Immature natural killer cell (primary cell): Measurements from ENCODE around the gene HOXA5. TPM values are rescaled to one million over a fixed set of nuclear protein-coding genes. Genes with fewer than 3 reads are reported as not detected.

ENCODE experiments used
- DNase-seq, 3 donors: peaks; one replicate each; pipeline ENCODE4 v3.0.0; 2022; ENCODE audit warnings: mixed read lengths in 1 of 3
- H3K27ac Mint-ChIP-seq, 6 donors: one replicate each; pipeline ENCODE4 v1.8.0; 2020; ENCODE audit warnings: mixed read lengths in 6 of 6, mild to moderate bottlenecking in 5 of 6, inconsistent platforms in 4 of 6, moderate library complexity in 3 of 6
- H3K27me3 Mint-ChIP-seq, 3 donors: one replicate each; pipeline ENCODE4 v1.8.0; 2020 to 2021; ENCODE audit warnings: low read depth in 3 of 3, mild to moderate bottlenecking in 3 of 3, mixed read lengths in 3 of 3, moderate library complexity in 3 of 3, inconsistent platforms in 1 of 3
- H3K36me3 Mint-ChIP-seq, 3 donors: one replicate each; pipeline ENCODE4 v1.8.0; 2020; ENCODE audit warnings: mixed read lengths in 3 of 3, inconsistent platforms in 2 of 3, mild to moderate bottlenecking in 2 of 3
- H3K4me1 Mint-ChIP-seq, 2 donors: one replicate each; pipeline ENCODE4 v1.8.0; 2020; ENCODE audit warnings: inconsistent platforms in 2 of 2, mild to moderate bottlenecking in 2 of 2, mixed read lengths in 2 of 2, moderate library complexity in 1 of 2
- H3K4me3 Mint-ChIP-seq, 5 donors: one replicate each; pipeline ENCODE4 v1.8.0; 2020; ENCODE audit warnings: mild to moderate bottlenecking in 5 of 5, mixed read lengths in 5 of 5, inconsistent platforms in 3 of 5, moderate library complexity in 3 of 5
- H3K9me3 Mint-ChIP-seq, 6 donors: one replicate each; pipeline ENCODE4 v1.8.0; 2020; ENCODE audit warnings: mild to moderate bottlenecking in 6 of 6, mixed read lengths in 6 of 6, inconsistent platforms in 4 of 6, moderate library complexity in 3 of 6
- polyA plus RNA-seq, 3 donors: library from polyadenylated mRNA; unstranded; fragments of 300-500 nt; fragmentation: Illumina TruSeq; gene quantifications; one replicate each; pipeline ENCODE4 v1.2.3, GENCODE V29; 2021

HOXA5 gene
- polyA plus RNA-seq, 3 donors from 2014 or later, result 0.42 to 1.1 (median 0.73) TPM

GRCh38 chr7:27130540-27131389, 12.7 kb downstream of the HOXA5 start, which contains the start of gene HOXA4:
Gene HOXA4 (minus strand): TSS chr7:27130757. CDS start chr7:27130733, 24 bp downstream.
- Mint-ChIP-seq H3K27me3 (peaks cover 3 to 12% (median 11%) of the 10 kb centered on the region in 3 donors), H3K9me3 (no peaks in the 10 kb centered on the region), H3K36me3 (no peaks in the 10 kb centered on the region), H3K4me1 (peaks cover 6 to 14% of the 10 kb centered on the region in 2 donors), H3K27ac (peak within 1 kb of the TSS in 4 of 6 donors; percentile 53 to 84 (median 64)), H3K4me3 (peak within 1 kb of the TSS; percentile 62 to 83 (median 80))
- DNase-seq, result peak; percentile 74 to 90 (median 86)

GRCh38 chr7:27129729-27130539, 13.5 kb downstream of the HOXA5 start:
- Mint-ChIP-seq H3K36me3 (peaks cover 0 to under 1% (median 0%) of the 10 kb centered on the region in 3 donors), H3K27ac (peak overlapping the region in 1 of 6 donors; percentile 34), H3K4me1 (peaks cover 6% of the 10 kb centered on the region in 2 donors), H3K27me3 (peaks cover 2 to 15% (median 11%) of the 10 kb centered on the region in 3 donors), H3K4me3 (peak overlapping the region; percentile 39 to 70 (median 56)), H3K9me3 (no peaks in the 10 kb centered on the region)
- DNase-seq, result peak; percentile 10 to 56 (median 39)

GRCh38 chr7:27128776-27129728, 14.4 kb downstream of the HOXA5 start:
- peaks cover 1 to 15% (median 11%) of the 10 kb centered on the region in 3 donors for H3K27me3 Mint-ChIP-seq

GRCh38 chr7:27128034-27128433, 15.4 kb downstream of the HOXA5 start:
- H3K27me3 Mint-ChIP-seq, result peaks cover 1 to 15% (median 13%) of the 10 kb centered on the region in 3 donors

More at GRCh38 chr7:27128776-27129728, 14.4 kb downstream of the HOXA5 start:
- H3K4me1 Mint-ChIP-seq, result peaks cover 6% of the 10 kb centered on the region in 2 donors
- peak overlapping the region in 1 of 6 donors; percentile 34 for H3K27ac Mint-ChIP-seq
- no peak for DNase-seq
- peaks cover 0 to 7% (median 0%) of the 10 kb centered on the region in 3 donors for H3K36me3 Mint-ChIP-seq
- H3K9me3 Mint-ChIP-seq, result no peaks in the 10 kb centered on the region
- H3K4me3 Mint-ChIP-seq, result peak overlapping the region; percentile 39 to 71 (median 56)

GRCh38 chr7:27126596-27127327, 16.7 kb downstream of the HOXA5 start:
- H3K36me3 Mint-ChIP-seq, result peaks cover 0 to 7% (median 1%) of the 10 kb centered on the region in 3 donors
- no peak overlapping the region for H3K4me3 Mint-ChIP-seq
- H3K27ac Mint-ChIP-seq, result no peak overlapping the region
- H3K4me1 Mint-ChIP-seq, result peaks cover 6% of the 10 kb centered on the region in 2 donors
- H3K27me3 Mint-ChIP-seq, result peaks cover 1 to 13% (median 12%) of the 10 kb centered on the region in 3 donors
- DNase-seq, result no peak
- no peaks in the 10 kb centered on the region for H3K9me3 Mint-ChIP-seq

More at GRCh38 chr7:27128034-27128433, 15.4 kb downstream of the HOXA5 start:
- peak overlapping the region in 1 of 5 donors; percentile 70 for H3K4me3 Mint-ChIP-seq
- H3K27ac Mint-ChIP-seq, result no peak overlapping the region
- H3K9me3 Mint-ChIP-seq, result no peaks in the 10 kb centered on the region
- H3K4me1 Mint-ChIP-seq, result peaks cover 6% of the 10 kb centered on the region in 2 donors
- no peak for DNase-seq
- peaks cover 0 to 7% (median 0%) of the 10 kb centered on the region in 3 donors for H3K36me3 Mint-ChIP-seq

- no peak overlapping the region for H3K4me3 Mint-ChIP-seq
- H3K4me1 Mint-ChIP-seq, result no peaks in the 10 kb centered on the region
- H3K27me3 Mint-ChIP-seq, result peaks cover 1 to 10% (median 9%) of the 10 kb centered on the region in 3 donors
- H3K27ac Mint-ChIP-seq, result no peak overlapping the region
- H3K9me3 Mint-ChIP-seq, result no peaks in the 10 kb centered on the region
- no peak for DNase-seq
- peaks cover 0 to 7% (median 3%) of the 10 kb centered on the region in 3 donors for H3K36me3 Mint-ChIP-seq
Measured at GRCh38 chr7:27125986-27126394, 17.5 kb downstream of the HOXA5 start.

GRCh38 chr7:27124902-27125689, 18.4 kb downstream of the HOXA5 start:
- DNase-seq, result no peak
- Mint-ChIP-seq H3K4me3 (no peak overlapping the region), H3K9me3 (no peaks in the 10 kb centered on the region), H3K4me1 (no peaks in the 10 kb centered on the region), H3K36me3 (peaks cover 0 to 7% (median 3%) of the 10 kb centered on the region in 3 donors), H3K27ac (no peak overlapping the region), H3K27me3 (peaks cover 1 to 8% (median 6%) of the 10 kb centered on the region in 3 donors)

- Mint-ChIP-seq H3K36me3 (peaks cover 0 to 7% (median 3%) of the 10 kb centered on the region in 3 donors), H3K4me3 (no peak overlapping the region), H3K9me3 (no peaks in the 10 kb centered on the region), H3K27me3 (peaks cover 1 to 6% (median 4%) of the 10 kb centered on the region in 3 donors), H3K4me1 (no peaks in the 10 kb centered on the region), H3K27ac (no peak overlapping the region)
- DNase-seq, result no peak
Measured at GRCh38 chr7:27124096-27124901, 19.2 kb downstream of the HOXA5 start.

GRCh38 chr7:27123477-27124053, 19.9 kb downstream of the HOXA5 start:
- H3K27me3 Mint-ChIP-seq, result peaks cover 1 to 6% (median 4%) of the 10 kb centered on the region in 3 donors
- H3K9me3 Mint-ChIP-seq, result no peaks in the 10 kb centered on the region
- peaks cover 0 to 7% (median 3%) of the 10 kb centered on the region in 3 donors for H3K36me3 Mint-ChIP-seq
- H3K4me1 Mint-ChIP-seq, result no peaks in the 10 kb centered on the region
- H3K4me3 Mint-ChIP-seq, result no peak overlapping the region
- H3K27ac Mint-ChIP-seq, result no peak overlapping the region
- no peak for DNase-seq

GRCh38 chr7:27123007-27123476, 20.4 kb downstream of the HOXA5 start:
- Mint-ChIP-seq H3K4me1 (no peaks in the 10 kb centered on the region), H3K9me3 (no peaks in the 10 kb centered on the region), H3K36me3 (peaks cover 0 to 7% (median 3%) of the 10 kb centered on the region in 3 donors), H3K27ac (no peak overlapping the region), H3K4me3 (no peak overlapping the region), H3K27me3 (peaks cover 1 to 6% (median 4%) of the 10 kb centered on the region in 3 donors)
- no peak for DNase-seq
